T1000 (cell line): ENCODE measurements around the gene KRT3.
"Not testable (repeated sequence)": the region's sequence is repeated elsewhere in the genome, so short reads cannot be mapped to it uniquely, and the experiment has no call there.

Experiments
- DNase-seq: peaks from one replicate; lab custom pipeline; 2025; ENCODE audit warnings: mixed read lengths; lab: John Stamatoyannopoulos, UW

KRT3 gene

GRCh38 chr12:52760623-52761022 is 35.3 kb downstream of the KRT3 start:
- no peak for DNase-seq

DNA sequence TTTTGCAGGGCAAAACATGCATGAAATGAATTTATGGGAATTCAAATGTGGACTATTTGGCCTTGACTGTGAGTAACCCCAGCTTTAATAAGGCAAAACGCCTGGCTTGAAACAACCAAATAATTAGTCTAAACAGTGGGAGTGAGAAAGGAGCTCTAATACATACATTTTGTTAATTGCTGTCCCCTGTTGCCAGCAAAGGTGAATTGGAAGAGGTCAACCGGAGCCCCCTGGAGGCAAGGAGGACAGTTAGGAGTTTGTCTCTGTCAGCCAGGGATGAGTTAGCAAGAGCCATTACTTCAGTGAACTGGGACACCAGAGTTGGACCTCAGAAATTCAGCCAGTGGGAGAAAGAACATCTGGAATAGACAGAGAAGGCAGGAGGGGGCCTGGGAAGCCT is 36.2 kb downstream of the KRT3 start:
- no peak for DNase-seq

- DNase-seq = no peak
These were observed 36.7 kb downstream of the KRT3 start for GRCh38 chr12:52759218-52759617.

DNA sequence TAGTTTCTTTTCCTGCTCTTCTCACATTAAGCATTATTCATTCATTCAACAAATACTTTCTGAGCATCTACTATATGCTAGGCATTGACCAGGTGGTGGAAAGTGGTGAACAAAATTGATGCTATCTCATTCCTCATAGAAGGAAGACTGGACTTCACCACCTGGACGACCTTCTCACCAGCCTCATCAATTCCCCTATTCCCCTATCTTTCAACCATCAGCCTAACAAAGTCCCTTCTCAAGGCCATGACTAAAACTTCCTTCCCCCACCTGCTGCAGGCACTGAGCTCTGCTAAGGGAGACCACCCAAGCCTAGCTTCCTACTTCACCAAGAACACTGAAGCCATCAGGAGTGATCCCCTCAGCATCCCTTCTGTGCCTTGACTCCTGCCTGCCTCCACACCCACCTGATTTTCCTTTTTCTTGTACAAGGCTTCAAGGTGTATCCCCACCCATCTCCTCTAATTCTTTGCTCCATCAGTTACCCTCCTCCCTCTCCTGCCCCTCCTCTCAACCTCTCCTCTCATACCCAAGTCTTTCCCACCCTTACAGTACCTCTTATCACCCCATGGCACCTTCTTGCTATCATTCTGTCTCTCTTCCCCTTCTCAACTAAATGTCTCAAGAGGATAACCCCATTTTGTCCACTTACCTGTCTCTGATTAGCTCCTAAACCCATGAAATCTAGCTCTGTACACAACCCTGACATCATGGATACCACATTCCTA is 38.3 kb downstream of the KRT3 start:
- DNase-seq = no peak

DNA sequence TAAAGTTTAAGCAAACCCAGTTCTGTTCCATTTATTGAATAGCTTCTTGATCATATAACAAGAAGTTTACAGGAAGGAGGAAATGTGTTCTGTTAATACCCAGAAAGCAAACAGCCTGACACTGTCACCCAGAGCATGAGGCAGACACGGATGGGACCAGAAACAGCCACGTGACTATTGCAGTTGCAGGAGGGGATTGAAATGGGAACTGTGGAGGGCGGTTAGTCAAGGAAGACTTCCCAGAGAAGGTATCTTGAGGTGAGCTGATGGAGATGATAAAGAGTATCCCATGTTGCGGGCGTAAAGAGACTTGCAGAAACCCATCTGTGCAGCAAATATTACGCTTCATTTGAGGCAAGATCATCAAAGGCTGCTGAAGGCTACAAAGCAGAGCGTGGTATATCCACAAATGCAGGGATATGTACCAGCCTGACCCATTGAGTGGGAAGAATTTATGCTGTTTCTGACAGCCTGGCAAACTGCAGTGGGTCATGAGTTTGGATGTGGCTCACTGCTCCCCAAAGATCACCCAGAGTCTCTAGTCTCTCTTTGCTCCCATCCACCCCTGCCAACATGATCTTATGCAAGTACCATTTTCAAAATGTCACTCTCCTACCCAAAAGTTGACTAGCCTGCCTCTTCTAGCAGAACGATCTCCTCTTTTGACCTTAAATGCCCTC is 39.5 kb downstream of the KRT3 start:
- DNase-seq = no peak

- DNase-seq = no peak
These were observed 40.4 kb downstream of the KRT3 start for GRCh38 chr12:52755533-52755932.

GRCh38 chr12:52754135-52754534 is 41.8 kb downstream of the KRT3 start:
- no peak for DNase-seq

DNA sequence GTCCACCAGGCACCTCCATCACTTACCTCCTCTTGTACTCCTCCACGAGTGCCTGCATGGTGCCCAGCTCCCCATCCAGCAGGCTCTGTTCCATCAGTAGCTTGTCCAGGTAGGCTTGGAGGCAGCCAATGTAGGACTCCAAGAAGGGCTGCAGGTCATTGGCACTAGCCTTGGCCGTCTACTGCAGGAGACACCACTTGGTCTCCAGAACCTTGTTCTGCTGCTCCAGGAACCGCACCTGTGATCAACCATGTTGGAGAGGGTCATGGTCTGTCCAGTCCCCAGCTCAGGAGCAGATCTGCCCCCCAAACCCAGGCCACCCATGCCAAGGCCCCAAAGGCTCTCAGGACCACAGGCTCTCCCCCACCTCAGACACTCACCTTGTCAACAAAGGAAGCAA is 42.6 kb downstream of the KRT3 start:
- no peak for DNase-seq

- no peak for DNase-seq
These were observed 43.4 kb downstream of the KRT3 start for GRCh38 chr12:52752516-52752915.

DNA sequence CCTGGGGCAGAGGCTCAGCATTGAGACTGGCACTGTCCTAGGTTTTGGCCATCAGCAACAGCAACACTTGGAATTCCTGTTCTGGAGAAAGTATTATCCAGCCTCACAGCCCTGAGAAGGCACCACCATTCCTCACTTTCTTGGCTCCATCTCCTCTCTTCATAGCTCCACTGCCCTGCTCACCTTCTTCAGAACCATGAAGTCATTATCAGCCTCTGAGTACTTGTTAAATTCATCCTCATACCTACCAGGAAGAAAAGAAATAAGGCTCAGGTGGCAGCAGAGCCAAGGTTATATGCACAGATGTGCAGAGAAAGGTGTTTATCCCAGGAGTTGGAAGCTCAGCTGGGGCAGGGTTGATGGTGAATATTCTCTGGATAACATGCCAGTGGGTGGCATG is 44.1 kb downstream of the KRT3 start:
- no peak for DNase-seq

DNA sequence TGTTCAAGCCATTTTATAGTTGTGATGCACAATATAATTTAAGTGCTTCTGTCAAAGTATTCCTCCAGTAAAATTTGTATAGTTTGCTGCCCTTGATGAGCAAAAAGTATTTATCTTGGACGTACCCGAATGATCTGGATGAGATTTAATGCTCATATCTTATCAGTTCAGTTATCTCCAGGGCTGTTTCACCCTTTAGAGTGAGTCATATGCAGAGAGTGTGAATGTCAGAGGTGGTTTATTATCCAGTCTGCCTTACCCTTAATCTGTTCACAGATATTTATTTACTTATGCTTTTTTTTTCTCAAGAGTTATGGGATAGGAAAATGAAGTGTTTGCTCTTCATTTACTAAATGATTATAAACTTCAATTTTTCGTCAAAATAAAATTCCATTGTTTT is 45.4 kb downstream of the KRT3 start:
- DNase-seq = not testable (repeated sequence)

DNA sequence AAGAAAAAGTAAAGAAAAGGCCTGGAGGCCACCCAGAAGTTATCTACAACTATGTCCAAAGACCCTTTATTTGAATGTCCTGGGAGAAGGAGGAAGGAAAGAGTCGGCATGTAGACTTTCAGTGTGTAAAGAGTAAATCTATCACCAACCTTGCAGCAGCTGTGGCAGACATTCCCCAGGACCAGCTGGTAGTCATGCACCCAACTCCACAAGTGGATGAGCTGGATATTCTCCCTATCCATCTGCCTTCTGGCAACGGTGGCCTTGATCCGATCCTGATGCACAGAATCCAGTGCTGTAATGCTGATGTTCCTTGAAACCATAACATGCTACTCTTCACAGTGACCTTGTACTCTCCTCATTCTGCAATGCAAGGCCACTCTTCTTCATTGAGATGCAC is 46.1 kb downstream of the KRT3 start:
- no peak for DNase-seq

DNA sequence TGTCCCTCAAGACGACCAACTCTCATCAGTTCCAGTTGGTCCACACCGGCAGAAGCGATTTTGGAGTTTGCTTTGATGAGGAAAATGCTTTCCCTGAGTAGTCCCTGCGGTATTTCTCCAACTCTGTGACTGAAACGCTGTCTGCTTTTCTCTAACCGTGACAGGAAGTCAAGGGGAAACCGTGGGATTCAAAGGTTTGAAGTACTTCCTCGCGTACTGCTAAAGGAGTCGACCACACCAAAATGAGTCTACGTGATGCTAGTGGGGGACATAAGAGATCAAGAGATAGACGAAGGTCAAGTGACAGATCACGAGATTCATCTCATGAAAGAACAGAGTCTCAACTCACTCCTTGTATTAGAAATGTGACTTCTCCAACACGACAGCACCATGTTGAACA is 47.3 kb downstream of the KRT3 start:
- DNase-seq = no peak

GRCh38 chr12:52745554-52745953 is 50.4 kb downstream of the KRT3 start:
- no peak for DNase-seq

GRCh38 chr12:52744493-52745156 is 51.3 kb downstream of the KRT3 start:
- no peak for DNase-seq

DNA sequence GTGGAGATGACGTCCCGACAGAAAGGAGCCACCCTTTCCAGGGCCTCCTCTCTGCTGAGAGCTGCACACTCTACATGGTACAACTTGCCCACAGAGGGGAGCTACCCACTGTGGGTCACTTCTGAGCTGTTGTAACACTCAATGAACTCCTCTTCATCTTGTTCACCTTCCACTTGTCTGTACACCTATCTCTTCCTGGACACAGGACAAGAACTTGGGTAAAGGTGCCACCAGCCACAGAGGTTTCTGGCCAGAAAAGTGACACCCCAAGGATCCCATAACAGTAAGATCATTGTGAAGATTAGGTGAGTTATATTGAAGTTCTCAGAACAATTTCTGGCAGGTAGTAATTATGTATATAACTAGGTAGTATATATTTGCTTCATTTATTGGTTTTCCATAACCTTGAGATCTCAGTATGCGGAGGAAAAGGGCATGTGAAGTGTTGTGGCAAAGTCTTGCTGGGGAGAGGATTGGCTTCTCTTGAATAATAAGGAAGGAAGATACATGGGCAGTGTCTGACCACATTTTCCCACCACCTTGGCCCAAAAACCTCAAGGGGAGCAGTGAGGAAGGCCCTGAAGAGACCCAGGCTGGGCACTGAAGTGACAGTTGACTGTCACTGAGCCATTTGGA is 53.0 kb downstream of the KRT3 start:
- DNase-seq = no peak

GRCh38 chr12:52742196-52742580 is 53.7 kb downstream of the KRT3 start:
- DNase-seq = no peak

DNA sequence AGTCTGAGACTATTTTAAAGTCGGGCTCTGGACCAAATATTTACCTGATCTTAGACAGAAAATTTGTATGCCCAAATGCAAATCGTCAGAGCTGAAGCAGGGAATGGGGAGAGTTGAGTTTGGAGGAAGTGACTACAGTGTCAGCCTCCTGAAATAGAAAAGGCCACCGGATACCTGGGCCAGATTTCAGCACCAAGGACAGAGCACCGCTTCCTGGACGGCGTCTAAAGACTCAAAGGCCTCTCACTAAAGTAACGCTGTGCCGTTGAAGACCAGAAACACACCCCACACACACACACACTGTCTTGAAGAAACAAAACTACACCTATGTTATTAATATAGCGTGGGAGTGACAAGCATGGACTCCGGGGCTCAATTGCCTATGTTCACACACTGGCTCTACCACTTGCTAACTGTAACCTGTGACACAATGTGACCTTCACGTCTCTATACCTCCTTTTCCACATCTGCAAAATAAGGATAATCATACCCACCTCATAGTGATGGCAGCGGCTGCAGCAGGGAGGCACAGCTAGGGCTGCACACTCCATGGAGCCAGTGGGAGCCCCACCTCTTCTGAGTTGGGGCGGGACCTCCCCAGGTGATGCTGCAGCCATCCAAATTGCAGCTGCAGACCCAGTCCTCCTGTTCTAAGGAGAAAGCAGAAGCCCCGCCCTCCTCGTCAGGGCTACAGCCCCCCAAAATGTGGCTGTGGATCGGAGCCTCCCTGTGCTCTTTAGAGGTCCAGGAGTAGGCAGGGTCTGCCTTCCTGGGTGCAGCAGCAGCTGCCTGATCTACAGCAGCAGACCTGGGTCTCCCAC is 54.3 kb downstream of the KRT3 start:
- DNase-seq = peak; percentile 30

DNA sequence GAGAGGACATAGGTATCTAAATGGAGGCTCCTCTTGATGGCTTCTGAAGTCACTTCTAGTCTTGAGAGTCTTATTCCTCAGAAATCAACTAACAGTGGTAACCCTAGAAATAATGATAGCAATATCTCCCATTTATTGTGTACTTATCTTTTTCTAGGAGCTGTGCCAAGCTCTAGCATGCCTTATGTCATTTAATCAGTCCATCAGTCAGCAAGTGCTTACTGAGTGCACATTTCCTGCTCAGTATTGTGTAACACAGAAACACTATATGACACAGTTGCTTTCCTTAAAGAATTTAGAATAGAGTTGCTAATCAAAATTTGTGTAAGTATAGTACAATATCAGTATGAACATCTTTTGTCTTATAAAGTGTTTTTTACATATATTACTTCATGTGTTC is 55.3 kb downstream of the KRT3 start:
- no peak for DNase-seq

DNA sequence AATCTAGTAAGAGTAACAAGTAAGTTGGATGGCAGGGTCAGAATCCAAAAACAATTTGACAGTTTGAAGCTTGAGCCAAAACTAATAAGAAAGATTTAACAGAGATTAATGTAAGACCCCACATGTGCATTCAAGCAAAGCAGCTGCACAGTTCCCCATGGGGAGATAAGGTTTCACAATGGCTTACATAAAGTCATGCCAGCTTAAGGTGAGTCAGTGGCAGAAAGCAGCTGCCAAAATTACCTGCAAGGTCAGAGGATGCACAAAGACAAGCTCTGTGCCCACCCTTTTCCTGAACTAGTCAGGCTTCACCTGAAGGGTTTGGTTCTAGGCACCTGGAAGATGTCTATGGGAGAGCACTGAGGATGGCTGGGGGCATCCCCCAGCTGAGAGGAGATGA is 56.0 kb downstream of the KRT3 start:
- DNase-seq = no peak
